Neural cell (in vitro differentiated cells): ENCODE data around the gene KRT2. TPM values are rescaled to one million over a fixed set of nuclear protein-coding genes. Genes with fewer than 3 reads are reported as not detected.

ENCODE experiments used
- H2AFZ ChIP-seq: fragments of 200-600, 300-800 bp; sonication (generic), shearing (Covaris generic); 2 replicates; pipeline ENCODE4 v1.6.0; 2014; ENCODE audit warnings: low read depth, mild to moderate bottlenecking, antibody characterized with exemption, low read length, moderate library complexity
- H3F3A ChIP-seq: fragments of 200-600 bp; shearing (Covaris generic); 2 replicates; pipeline ENCODE4 v1.6.1; 2016; ENCODE audit warnings: mild to moderate bottlenecking, moderate library complexity, mixed read lengths, antibody characterized with exemption, low read length; ENCODE audit not compliant: insufficient read depth, poor library complexity, severe bottlenecking
- H3K27ac ChIP-seq: fragments of 200-600, 300-800 bp; sonication (generic), shearing (Covaris generic); 2 replicates; pipeline ENCODE4 v1.5.1; 2014; ENCODE audit warnings: mild to moderate bottlenecking, low read length, moderate library complexity
- H3K27me3 ChIP-seq: fragments of 300-800, 200-600 bp; sonication (generic), shearing (Covaris generic); 2 replicates; pipeline ENCODE4 v1.6.0; 2014; ENCODE audit warnings: mild to moderate bottlenecking, low read depth, low read length, moderate library complexity; ENCODE audit not compliant: insufficient read depth
- H3K36me3 ChIP-seq: fragments of 300-800, 200-600 bp; sonication (generic), shearing (Covaris generic); 2 replicates; pipeline ENCODE4 v1.5.1; 2014; ENCODE audit warnings: mild to moderate bottlenecking, antibody characterized with exemption, low read length, moderate library complexity; ENCODE audit not compliant: insufficient read depth
- H3K4me2 ChIP-seq: fragments of 300-800, 200-600 bp; sonication (generic), shearing (Covaris generic); 2 replicates; pipeline ENCODE4 v1.6.0; 2014; ENCODE audit warnings: mild to moderate bottlenecking, low read length
- H3K4me3 ChIP-seq: fragments of 300-800, 200-600 bp; sonication (generic), shearing (Covaris generic); 2 replicates; pipeline ENCODE4 v1.5.1; 2014; ENCODE audit warnings: mild to moderate bottlenecking, low read length, moderate library complexity
- H3K79me2 ChIP-seq: fragments of 200-600 bp; shearing (Covaris generic); replicated peaks from 2 replicates; pipeline ENCODE4 v1.6.0; 2014; ENCODE audit warnings: mild to moderate bottlenecking, low read length, moderate library complexity; ENCODE audit not compliant: insufficient read depth
- H3K9ac ChIP-seq: fragments of 300-800, 200-600 bp; sonication (generic), shearing (Covaris generic); 2 replicates; pipeline ENCODE4 v1.6.1; 2016; ENCODE audit warnings: mild to moderate bottlenecking, low read length, mixed read lengths
- H3K9me2 ChIP-seq: fragments of 200-600 bp; shearing (Covaris generic); 2 replicates; pipeline ENCODE4 v1.6.1; 2016; ENCODE audit warnings: mild to moderate bottlenecking, low read length, mixed read lengths; ENCODE audit not compliant: insufficient read depth
- H3K9me3 ChIP-seq: fragments of 200-600, 300-800 bp; sonication (generic), shearing (Covaris generic); 2 replicates; pipeline ENCODE4 v1.6.1; 2016; ENCODE audit warnings: mild to moderate bottlenecking, mixed run types, low read length, moderate library complexity, mixed read lengths
- H4K20me1 ChIP-seq: fragments of 200-600 bp; shearing (Covaris generic); 2 replicates; pipeline ENCODE4 v1.6.1; 2016; ENCODE audit warnings: mild to moderate bottlenecking, mixed run types; ENCODE audit not compliant: insufficient read depth
- CTCF ChIP-seq: fragments of 450-650 bp; IDR thresholded peaks from 2 replicates; pipeline ENCODE4 v1.5.1; 2014; ENCODE audit warnings: antibody characterized with exemption, mild to moderate bottlenecking, moderate library complexity; ENCODE audit not compliant: poor library complexity, severe bottlenecking
- EP300 ChIP-seq: fragments of 450-650 bp; conservative IDR thresholded peaks from 2 replicates; pipeline ENCODE4 v1.6.1; 2014; ENCODE audit warnings: antibody characterized with exemption, mild to moderate bottlenecking, moderate library complexity; ENCODE audit not compliant: poor library complexity, severe bottlenecking
- EZH2 ChIP-seq: fragments of 200-600, 300-800 bp; shearing (Covaris generic), sonication (generic); IDR thresholded peaks from 2 replicates; pipeline ENCODE4 v1.6.1; 2014; ENCODE audit warnings: antibody characterized with exemption, low read length, borderline replicate concordance, mild to moderate bottlenecking; ENCODE audit not compliant: insufficient read depth, poor library complexity, severe bottlenecking
- MXI1 ChIP-seq: fragments of 450-650 bp; conservative IDR thresholded peaks from 2 replicates; pipeline ENCODE4 v1.6.1; 2014; ENCODE audit warnings: antibody characterized with exemption, mild to moderate bottlenecking; ENCODE audit not compliant: poor library complexity, severe bottlenecking
- POLR2AphosphoS5 ChIP-seq: IDR thresholded peaks from 2 replicates; pipeline ENCODE4 v1.6.1; 2012
- RAD21 ChIP-seq: fragments of 450-650 bp; conservative IDR thresholded peaks from 2 replicates; pipeline ENCODE4 v1.6.1; 2014; ENCODE audit warnings: antibody characterized with exemption, mild to moderate bottlenecking, moderate library complexity
- REST ChIP-seq: IDR thresholded peaks from 2 replicates; pipeline ENCODE4 v1.6.1; 2012; ENCODE audit warnings: borderline replicate concordance
- SMC3 ChIP-seq: fragments of 450-650 bp; conservative IDR thresholded peaks from 2 replicates; pipeline ENCODE4 v1.6.1; 2014; ENCODE audit warnings: antibody characterized with exemption, mild to moderate bottlenecking, moderate library complexity; ENCODE audit not compliant: poor library complexity
- TAF1 ChIP-seq: IDR thresholded peaks from 2 replicates; pipeline ENCODE4 v1.6.1; 2012; ENCODE audit warnings: low read depth
- polyA plus RNA-seq: library from polyadenylated mRNA; depleted of rRNA; stranded (reverse); fragments of >200 nt; gene quantifications from 2 replicates; pipeline ENCODE4 v1.2.3, GENCODE V29; 2014

The KRT2 gene
- polyA plus RNA-seq, 1 donor from 2014 or later, result not detected

GRCh38 chr12:52600071-52600470 is 51.9 kb downstream of the KRT2 start:
- no peaks in the 10 kb centered on the region for H3K27me3 ChIP-seq
- H3K9me3 ChIP-seq, result no peaks in the 10 kb centered on the region
- no peaks in the 10 kb centered on the region for H3K36me3 ChIP-seq
- H3K79me2 ChIP-seq, result no peaks in the 10 kb centered on the region
- no peak overlapping the region for H3K9ac ChIP-seq
- H3K9me2 ChIP-seq, result no peaks in the 10 kb centered on the region
- H2AFZ ChIP-seq, result no peak overlapping the region
- no peak overlapping the region for H3K4me3 ChIP-seq
- no peak overlapping the region for H3K27ac ChIP-seq
- no peak for TF ChIP-seq EP300
- no peak for TF ChIP-seq CTCF
- no peak for TF ChIP-seq MXI1
- TF ChIP-seq EZH2, result no peak
- TF ChIP-seq POLR2AphosphoS5, result no peak
- TF ChIP-seq SMC3, result no peak
- no peak for TF ChIP-seq RAD21
- TF ChIP-seq TAF1, result no peak
- TF ChIP-seq REST, result no peak
- no peaks in the 10 kb centered on the region for H3F3A ChIP-seq
- no peaks in the 10 kb centered on the region for H4K20me1 ChIP-seq
- no peak overlapping the region for H3K4me2 ChIP-seq

- Histone ChIP-seq H4K20me1 (no peaks in the 10 kb centered on the region), H3K9ac (no peak overlapping the region), H3K27me3 (no peaks in the 10 kb centered on the region), H3K9me2 (no peaks in the 10 kb centered on the region), H3K79me2 (no peaks in the 10 kb centered on the region), H2AFZ (no peak overlapping the region), H3K27ac (no peak overlapping the region), H3F3A (no peaks in the 10 kb centered on the region), H3K4me2 (no peak overlapping the region), H3K9me3 (no peaks in the 10 kb centered on the region), H3K4me3 (no peak overlapping the region), H3K36me3 (no peaks in the 10 kb centered on the region)
- TF ChIP-seq TAF1, result no peak
- TF ChIP-seq REST, result no peak
- no peak for TF ChIP-seq MXI1
- no peak for TF ChIP-seq RAD21
- no peak for TF ChIP-seq CTCF
- TF ChIP-seq POLR2AphosphoS5, result no peak
- TF ChIP-seq EP300, result no peak
- no peak for TF ChIP-seq EZH2
Measured at GRCh38 chr12:52598966-52599365, 53.0 kb downstream of the KRT2 start.
